Measurements from ENCODE around the gene MCF2L.

DNA sequence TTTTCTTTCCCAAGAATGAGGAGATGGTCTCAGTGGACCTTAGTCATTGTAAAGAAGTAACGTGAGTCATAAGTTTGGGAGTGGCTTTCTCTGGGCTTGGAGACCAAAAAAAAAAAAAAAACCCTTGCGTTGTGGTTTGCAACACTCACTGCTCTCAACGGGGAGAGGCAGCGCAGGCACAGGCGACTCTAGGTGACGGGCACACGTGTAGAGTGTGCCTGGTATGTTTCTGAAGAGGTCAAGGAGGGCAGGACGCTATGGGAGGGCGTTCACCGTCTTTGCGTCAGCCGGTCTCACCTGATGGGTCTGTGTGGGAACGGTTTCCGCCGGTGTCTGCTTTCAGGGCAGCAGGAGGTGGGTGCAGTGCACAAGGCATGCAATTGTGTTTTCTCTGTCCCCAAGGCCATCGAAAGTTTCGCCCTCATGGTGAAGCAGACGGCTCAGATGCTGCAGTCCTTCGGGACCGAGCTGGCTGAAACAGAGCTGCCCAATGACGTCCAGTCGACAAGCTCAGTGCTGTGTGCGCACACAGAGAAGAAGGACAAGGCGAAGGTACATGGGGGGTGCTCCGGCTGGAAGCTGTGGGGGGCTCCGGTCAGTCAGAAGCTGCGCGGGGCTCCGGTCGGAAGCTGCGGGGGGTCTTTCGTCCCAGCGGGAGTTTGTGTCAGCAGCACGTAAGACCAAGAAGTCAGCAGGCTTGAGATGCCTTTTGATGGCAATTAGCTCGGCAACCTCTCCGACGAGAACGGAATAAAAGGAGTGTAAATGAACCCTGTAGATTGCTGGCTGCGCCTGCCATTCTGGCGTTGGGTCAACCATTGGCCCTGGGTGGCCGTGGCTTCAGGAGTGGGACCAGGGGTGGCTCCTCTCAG lies 95.8 kb downstream of the MCF2L start:
- TF ChIP-seq, protein P1, sequence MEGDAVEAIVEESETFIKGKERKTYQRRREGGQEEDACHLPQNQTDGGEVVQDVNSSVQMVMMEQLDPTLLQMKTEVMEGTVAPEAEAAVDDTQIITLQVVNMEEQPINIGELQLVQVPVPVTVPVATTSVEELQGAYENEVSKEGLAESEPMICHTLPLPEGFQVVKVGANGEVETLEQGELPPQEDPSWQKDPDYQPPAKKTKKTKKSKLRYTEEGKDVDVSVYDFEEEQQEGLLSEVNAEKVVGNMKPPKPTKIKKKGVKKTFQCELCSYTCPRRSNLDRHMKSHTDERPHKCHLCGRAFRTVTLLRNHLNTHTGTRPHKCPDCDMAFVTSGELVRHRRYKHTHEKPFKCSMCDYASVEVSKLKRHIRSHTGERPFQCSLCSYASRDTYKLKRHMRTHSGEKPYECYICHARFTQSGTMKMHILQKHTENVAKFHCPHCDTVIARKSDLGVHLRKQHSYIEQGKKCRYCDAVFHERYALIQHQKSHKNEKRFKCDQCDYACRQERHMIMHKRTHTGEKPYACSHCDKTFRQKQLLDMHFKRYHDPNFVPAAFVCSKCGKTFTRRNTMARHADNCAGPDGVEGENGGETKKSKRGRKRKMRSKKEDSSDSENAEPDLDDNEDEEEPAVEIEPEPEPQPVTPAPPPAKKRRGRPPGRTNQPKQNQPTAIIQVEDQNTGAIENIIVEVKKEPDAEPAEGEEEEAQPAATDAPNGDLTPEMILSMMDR (IDR thresholded peaks at IDR 0.05) = no peak
- TF ChIP-seq EZH2phosphoT487 (IDR thresholded peaks at IDR 0.05) = no peak
